ENCODE results near the gene CYB5RL.
"Not testable (repeated sequence)": the region's sequence is repeated elsewhere in the genome, so short reads cannot be mapped to it uniquely, and the experiment has no call there.

Gene CYB5RL

DNA sequence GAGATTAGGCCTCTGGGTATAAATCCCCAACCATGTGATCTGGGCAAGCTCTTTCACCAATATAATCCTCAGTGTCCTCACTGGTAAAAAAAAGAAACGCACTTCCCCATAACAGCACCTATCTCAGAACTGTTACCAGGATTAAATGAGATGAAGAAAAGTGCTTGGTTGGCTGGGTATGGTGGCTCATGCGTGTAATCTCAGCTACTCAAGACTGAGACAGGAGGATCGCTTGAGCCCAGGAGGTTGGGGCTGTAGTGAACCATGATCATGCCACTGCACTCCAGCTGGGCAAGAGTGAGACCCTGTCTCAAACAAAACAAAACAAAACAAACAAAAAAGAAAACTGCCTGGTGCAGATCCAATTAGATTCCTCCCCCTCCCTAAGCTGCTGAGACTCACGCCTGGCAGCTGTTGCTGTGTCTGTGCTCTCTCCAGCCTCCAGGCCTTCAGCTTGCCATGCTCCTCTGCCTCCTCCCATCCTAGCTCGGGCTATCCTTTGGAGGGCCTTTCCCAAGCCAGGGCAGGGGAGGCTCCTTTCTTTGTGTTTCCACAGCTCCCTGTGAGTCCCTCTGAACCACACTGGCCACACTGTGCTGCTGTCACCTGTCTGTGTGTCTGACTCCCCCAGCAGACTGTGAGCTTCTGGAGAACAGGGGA, 19.0 kb downstream of the CYB5RL start:
- DNase-seq: no peak

DNA sequence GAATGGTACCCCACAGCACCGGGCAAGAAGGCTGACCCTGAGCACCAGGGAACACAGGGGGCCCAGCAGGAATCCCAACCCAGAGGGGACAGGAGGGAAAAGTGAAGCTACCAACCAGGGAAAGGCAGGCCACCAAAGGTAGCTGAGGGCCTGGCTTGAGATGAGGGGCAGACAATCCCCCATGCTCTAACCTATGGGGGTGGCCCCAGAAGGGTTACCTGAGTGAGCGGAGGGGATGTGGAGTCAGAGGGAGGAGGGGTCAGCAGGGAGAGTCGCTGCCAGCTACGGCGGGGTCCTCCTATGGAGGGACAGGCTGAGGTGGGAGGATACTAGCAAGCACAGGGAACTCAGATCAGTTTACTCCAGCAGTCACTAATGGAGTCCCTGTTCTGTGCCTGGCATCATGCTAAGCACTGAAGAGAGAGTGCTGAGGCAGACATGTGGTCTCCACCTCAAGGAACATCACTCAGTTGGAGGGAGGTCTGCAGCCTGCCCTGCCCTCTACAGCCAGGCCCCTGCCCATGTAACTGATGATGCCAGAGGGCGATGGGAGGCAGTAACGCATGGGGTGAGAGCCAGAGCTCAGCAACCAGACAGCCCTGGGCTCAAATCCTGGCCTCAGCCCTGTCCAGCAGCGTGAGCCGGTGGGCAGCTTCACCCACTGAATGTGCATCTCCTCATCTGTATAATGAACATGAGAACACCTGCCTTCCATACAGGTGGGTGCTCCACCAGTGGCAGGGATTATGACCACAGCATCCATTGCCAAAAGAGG, 21.3 kb downstream of the CYB5RL start:
- no peak for DNase-seq

DNA sequence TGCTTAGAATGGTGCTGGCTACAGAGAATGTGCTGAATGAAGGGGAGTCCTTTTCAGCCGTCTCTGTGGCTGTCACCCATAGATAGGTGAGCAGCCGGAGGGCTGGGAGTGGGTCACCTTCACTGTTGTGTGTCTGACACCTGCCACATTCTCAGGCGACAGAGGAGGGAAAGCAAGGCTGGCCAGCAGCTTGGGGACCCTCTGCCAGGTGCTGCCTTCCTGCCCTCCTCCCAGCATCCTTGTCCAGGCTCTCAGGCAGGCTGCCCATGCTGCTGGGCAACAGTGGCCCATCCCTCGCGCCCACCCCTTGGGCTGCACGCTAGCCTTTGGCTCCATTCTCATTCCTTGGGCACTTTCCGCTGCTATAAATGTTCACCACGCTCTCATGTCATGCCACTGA, 22.1 kb downstream of the CYB5RL start:
- DNase-seq: no peak

DNA sequence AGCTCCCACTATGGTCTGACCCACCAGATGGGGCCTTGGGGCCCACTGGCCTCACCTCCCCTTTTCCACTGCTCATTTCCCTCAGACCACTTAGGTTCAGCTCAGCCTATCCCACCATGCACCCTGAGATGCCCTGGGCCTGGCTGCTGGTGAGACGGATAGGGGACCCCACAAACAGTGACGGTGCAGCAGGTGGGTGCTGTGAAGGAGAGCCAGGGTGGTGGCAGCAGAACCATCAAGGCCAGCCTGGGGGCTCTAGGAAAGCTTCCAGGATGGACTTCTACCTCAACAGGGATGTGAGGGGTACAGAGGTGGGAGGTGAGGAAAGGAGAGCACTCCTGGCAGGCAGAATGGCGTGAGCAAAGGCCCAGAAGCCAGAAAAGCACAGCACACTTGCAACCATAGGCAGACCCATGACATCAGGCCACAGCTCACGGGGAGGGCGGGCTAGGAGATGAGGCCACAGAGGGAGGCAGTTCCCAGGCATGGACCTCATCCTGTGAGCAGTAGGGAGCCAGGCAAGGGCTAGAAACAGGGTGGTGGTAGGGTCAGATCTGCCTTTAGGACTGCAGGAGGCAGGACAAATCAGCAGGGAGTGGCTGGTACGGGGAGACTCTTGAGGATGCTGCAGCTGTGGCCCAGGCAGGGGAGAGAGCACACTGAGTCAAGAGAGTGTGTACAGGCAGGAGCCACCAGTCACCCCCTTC, 23.1 kb downstream of the CYB5RL start:
- DNase-seq: no peak

DNA sequence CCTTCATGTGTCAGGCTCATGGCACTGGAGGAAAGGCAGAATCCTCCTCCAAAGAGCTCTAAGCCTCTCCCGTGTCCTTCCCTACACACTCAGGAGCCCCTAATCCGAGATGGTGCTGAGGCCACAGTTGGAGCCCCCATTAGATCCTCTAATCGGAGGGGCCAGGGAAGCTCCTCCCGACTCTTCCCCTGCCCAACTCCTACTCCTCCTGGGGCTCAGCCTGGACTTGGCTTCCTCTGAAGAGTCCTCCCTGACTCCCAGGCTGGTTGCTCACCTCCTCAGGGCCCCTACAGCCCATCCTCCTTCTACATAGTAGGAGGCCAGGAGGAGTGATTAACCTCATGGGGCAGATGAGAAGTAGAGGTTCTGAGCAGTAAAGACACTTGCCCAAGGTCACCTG, 25.7 kb downstream of the CYB5RL start:
- DNase-seq: no peak

DNA sequence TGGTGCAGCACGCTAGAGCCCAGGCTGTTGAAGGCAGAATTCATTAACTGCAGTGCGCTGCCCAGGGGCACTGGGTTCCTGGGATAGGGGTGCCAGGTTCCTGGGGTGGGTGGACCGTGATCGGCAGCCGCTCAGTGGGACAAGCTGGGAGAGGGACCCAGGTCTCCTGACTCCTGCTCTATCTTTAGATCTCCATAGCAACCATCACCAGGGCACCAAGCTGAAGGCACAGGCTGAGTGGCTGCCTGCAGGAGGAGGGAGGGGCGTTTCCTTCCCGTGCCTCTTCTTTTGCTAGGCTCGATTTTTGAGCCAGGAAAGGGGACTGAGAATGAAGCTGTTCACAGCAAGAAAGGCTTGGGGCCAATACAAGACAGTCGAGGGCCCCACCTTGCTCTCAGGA, 26.1 kb downstream of the CYB5RL start:
- no peak for DNase-seq

DNA sequence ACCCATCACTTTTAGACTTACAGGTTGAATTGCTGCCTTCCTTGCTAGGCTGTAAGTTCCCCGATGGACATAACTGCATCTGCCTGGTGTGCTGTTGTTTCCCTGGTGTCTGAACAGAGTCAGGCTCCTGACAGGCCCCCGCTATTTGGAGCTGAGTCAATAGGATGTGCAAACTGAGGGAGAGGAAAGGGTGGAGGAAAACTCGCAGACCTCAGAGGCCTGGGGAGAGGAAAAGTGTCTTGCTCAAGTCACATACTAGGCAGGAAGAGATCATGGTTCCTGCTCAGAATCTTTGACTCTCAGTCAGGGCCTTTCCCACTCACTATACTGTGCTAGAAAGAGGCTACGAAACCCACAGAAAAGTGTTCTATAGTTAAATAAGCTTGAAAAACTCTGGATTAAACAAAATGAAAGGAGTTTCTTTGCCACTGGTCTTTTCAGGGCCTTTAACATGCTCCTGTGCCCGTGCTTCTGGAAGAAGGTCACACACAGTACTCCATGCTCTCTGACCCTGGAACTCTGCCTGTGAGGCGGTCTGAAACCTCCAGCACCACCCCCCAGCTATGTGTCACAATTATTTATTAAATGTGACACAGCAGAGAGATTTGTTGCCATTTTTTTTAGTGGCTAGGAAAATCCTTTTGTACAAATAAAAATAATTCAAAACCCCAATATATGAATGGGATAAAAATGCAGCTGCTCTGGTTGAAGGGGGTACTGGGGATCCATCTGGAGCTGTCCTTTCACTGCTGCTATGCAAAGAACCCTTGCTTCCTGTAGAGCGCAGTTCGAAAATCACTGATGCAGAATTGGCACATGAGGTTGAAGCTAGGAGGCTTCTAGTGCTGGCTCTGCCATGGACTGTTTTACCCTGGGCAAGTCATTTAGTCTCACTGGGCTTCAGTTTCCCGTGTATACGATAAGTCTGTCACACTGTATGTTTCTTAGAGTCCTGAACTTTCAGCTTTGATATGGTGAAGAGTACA, 26.9 kb downstream of the CYB5RL start:
- DNase-seq: no peak

DNA sequence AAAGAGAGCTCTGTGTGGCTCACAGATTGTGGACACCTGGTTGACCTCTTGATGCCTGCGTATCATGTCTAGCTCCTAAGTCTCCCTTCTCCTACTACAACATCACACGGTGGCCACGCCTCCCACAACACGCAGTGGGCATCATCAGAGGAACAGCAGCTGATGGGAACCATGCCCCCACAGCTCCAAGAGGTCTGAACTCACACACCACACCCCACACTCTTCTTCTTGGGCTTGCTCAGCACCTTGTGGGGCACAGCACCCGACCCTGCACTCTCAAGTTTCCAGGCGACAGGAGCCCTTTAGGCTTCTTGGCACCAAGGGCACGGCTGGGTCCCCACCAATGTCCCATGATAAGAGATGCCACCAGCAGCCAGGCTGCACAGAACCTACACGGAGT, 28.2 kb downstream of the CYB5RL start:
- DNase-seq: no peak

DNA sequence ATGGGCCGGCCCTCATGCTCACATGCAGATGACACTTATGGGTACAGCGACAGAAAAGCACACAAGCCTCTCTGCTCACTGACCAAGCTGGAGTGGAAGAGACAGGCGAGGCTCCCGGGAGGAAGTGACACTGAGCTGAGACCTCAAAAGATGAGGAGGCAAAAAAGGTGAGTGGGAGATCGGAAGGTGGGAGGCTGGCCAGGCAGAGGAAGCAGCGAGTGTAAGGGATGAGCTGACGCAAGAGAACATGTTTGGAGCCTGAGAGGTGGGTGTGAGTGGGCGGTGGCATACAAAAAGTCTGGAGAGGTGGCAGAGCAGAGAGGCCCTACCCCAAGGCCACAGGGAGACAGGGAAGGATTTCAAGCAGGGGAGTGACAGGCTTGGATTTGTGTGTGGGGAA, 28.8 kb downstream of the CYB5RL start:
- no peak for DNase-seq

DNA sequence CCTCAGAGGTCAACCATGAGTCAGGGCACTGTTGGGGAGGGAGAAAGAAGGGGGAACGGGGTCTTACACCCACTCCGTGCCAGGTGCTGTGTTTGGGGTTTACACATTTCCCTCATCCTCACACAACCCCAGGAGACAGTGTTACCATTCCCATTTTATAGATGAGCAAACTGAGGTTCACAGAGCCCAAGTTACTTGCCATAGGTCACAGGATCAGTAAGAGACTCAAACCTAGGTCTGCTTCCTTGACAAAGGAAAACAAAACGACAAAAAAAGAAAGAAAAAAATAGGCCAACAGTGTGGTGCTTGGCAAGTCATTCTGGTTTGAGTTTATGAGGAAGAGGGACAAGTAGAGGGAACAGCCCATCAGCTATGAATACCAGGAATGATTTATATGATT, 30.8 kb downstream of the CYB5RL start:
- DNase-seq: no peak

DNA sequence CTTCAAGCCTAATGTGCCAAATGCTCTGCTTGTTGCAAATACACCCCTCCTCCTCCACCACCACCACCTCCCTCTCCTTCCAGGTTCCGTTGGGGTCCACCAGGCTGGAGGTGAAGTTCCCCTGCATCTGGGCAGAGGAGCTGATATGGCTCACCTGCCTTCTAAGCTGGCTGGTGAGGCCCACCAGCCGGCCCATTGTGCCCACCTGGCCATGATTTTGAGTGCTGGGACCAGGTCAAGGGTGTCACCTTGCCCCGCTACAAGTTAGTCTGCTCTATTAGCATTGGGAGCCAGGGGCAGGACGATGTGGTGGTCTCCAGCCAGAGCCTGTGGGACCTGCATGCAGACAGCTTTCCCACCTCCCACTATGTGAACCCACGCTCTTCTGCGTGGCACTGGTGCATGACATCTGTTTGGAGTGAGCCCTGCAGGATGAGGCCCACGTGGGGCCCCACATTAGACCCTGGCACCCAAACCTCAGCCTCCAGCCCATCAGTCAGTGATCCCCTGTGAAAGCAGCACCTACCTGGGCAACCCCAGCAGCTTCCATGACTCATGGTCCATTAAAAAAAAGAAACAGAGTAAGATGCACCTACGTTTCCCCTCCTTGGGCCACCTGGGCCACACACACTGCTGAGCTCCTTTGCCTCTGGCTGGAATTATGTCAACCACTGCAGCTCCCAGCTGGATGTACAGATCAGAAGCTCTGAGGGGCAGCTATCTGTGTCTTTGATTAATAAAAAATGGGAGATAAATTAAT, 31.4 kb downstream of the CYB5RL start:
- no peak for DNase-seq

DNA sequence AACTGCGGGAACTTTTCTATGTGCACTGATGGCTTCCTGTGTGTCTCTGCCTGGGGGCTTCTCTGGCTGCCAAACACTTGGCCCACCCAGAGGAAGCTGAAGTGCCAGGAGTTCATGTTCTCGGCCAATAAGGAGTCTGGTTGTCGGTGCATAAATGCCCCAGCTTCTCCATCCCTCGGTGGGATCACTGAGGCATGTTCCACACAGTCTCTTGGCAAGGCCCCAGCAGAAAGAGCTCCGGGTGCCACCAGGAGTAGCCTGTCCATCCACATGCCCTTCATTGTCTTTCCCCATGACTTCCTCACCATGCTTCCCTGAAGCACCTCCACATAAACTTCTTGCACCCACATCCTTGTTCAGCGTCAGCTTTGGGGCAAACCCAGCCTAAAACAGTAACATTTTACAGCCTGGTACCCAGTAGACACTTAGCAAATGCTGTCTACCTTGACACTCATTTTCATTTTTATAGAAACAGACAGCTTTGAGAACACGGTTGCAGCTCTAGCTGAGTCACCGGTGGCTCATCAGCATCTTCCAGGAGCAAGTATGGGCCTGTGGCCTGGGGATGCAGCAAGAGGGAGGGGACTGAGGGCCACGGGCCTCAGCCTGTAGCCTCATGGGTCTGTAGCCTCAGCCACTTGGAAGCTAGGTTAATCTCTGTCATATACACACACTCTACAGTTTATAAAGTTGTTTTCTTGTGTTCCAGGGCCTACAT, 32.2 kb downstream of the CYB5RL start:
- no peak for DNase-seq

DNA sequence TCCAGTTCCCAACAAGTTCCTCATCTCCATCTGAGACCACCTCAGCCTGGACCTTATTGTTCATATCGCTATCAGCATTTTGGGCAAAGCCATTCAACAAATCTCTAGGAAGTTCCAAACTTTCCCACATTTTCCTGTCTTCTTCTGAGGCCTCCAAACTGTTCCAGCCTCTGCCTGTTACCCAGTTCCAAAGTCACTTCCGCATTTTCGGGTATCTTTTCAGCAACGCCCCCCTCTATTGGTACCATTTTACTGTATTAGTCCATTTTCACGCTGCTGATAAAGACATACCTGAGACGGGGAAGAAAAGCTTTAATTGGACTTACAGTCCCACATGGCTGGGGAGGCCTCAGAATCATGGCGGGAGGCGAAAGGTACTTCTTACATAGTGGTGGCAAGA, 33.5 kb downstream of the CYB5RL start:
- not testable (repeated sequence) for DNase-seq

DNA sequence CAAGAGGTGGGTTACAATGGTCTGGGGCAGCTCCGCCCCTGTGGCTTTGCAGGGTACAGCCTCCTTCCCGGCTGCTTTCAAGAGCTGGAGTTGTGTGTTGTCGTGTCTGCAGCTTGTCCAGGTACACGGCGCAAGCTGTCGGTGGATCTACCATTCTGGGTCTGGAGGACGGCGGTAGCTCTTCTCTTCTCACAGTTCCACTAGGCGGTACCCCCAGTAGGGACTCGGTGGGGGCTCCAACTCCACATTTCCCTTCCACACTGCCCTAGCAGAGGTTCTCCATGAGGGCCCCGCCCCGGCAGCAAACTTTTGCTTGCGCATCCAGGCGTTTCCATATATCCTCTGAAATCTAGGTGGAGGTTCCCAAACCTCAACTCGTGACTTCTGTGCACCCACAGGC, 34.7 kb downstream of the CYB5RL start:
- DNase-seq: no peak

DNA sequence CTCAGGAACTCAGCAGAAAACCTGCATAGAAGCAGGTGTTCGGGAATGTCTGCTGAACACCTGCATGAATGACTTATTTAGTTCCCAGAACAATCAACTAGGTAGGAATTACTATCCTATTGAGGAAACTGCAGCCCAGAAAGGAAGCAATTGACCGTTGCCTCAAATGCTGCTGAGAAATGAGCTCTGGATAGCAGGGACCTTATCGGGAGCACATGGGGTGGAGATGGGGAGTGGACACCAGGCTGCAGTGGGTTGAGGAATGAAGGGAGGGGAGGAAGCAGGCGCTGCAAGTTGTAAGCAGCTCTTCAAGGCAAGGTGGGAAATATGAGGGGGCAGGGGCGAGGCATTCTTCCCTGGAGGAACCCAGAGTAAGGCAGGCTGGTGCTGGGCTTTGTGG, 36.3 kb downstream of the CYB5RL start:
- DNase-seq: no peak

DNA sequence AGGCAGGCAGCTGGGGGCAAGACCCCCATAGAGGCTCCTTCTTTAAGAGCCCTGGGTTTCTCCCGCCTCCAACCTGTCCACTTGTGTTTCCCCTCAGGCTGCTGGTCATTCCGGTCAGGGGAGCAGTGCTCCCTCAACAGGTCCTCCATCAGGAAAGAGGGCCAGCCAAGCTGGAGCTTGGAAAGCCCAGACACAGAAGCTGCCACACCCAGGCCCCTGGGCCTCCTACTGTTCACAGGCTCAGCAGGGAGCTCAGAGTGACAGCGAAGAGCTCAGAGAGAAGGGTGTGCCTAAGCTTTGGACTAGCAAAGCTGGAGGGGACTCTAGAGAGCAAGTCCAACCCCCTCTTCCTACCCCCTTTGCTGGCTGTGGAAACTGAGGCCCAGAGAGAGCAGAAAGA, 36.8 kb downstream of the CYB5RL start:
- DNase-seq: no peak

DNA sequence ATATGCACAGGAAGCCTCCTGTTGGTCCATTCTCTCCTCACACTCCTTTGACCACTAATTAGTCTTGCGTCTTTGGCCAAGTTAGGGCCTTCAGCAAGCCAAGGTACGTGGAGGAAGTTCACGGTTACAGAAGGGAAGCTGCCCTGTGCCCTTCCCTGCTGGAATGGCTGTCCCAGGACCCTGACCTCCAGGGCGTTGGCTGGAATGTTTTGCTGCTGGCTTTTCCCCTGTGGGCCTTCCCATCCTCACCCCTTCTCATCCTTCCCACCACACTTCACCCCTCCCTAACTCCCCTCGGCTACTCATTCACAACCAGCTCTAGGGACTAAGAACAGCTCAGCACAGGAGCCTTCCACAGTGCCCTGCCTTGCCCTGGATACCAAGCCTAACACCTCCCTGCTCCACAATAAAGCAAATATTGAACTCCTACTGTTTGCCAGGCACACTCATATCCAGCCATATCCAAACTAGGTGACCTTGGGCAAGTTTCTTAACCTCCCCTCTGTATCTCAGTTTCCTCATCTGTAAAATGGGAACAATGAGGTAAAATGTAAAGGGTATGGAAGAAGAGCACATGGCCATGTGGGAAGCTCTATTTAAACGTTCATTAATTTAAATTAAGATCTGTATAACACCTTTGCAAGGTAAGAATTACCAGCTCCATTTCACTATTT, 38.2 kb downstream of the CYB5RL start:
- DNase-seq: no peak

DNA sequence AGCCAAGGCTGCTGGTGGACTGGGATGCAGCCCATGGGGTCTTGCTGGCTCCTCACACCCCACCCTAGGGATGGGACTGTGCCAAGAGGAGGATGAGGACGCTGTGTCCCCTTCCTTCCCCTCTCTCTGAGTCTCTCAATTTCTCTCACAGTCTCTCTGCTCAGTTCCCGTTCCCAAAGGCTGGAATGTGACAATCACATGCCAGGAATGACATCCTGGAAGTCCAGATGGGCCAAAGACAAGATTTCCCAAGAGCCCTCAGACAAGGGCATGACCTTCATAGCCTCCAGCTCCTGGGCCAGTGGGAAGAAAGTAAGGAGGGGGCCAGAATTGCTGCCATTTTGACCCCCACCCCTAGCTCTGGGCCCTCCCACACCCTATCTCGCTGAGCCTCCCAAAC, 39.5 kb downstream of the CYB5RL start:
- DNase-seq: no peak

DNA sequence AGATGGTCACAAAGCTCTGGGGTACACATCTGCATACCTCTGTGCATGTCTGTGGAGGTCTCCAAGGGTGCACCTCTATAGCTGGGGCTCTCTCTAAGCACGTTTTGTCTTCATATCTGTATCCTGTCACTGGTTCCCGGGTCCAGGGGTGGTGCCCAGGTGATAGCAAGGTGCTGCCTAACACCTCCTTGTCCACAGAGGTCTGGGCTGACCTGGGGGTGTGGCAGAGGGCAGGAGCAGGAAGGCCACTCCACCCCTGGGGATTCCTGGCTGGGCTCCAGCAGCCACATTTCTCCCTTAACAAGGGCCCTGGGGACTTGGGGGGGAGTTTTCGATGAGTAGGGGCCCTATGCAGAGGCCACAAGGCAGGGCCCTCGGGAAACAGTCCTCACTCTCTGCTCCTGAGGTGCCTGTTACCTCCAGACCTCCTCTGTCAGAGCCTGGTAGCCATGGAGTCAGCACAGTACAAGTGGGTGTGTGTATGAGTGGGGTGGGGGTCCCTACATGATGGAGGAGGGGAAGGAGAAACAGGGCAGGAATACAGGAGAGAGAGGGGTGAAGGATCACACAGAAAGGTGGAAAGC, 40.0 kb downstream of the CYB5RL start:
- DNase-seq: no peak

DNA sequence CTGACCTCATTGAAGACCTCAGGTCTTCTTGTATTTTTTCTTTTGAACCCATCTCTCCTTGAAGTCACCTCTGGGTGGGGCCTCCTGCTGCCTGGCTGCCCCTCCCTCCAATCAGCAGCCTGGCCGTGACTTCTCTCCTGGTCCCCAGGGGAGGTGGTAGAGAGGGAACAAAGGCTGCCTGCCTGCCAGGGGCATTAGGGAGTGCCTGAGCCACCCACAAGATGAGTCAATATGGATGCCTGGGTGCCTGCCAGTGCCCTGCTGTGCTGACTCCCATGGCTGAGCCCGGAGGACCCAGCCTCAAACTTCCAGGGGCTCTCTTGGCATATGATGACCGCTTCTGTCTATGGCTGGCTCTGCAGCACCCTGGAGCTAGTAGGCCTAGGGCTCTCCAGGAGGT, 41.8 kb downstream of the CYB5RL start:
- DNase-seq: no peak

DNA sequence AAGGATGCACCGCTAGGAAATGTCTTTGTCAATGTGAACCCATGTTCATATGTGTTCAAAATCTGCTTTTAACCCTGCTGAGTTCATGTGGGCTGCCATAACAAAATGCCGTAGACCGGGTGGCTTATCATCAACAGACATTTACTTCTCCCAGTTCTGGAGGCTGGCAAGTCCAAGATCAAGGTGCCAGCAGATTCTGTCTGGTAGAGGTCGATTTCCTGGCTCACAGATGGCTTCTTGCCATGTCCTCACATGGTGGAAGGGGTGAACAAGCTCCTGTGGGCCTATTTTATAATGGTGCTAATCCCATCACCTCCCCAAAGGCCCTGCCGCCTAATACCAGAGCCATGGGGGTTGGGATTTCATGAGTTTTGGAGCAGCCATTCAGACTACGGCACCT, 42.4 kb downstream of the CYB5RL start:
- DNase-seq: no peak

Data from DMS 273 treated with DMSO at 0.1 percent for 48 hours (cell line).